ENCODE results near the gene PPFIBP1. TPM values are rescaled to one million over a fixed set of nuclear protein-coding genes. Genes with fewer than 3 reads are reported as not detected.

The PPFIBP1 gene
- total and polyA plus RNA-seq, 2 of the 4 experiments (the other 2 are of a cell fraction), result 30.4 to 72.2 TPM

DNA sequence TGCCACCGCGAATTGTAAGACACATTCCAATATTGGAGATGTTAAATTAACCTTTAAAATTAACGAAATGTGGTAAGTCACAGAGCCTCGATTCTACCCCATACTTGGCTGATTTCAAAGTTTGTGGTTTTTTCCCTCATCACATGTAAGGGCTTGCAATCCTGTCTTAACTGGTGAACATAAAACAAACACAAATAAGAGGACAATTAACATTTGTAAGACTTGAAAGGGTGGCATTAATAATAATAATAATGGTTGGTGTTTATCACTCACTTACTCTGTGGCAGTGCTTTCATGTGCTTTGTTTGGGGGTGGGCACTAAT, 26.6 kb downstream of the PPFIBP1 start:
- TF ChIP-seq RCOR1 (IDR thresholded peaks at IDR 0.05; ENCODE audit: insufficient replicate concordance, low read length), result no peak
- H3K4me2 ChIP-seq (ENCODE audit: low read depth, low read length), result peak overlapping the region; percentile 88; the same call in 1 of the 2 replicates
- H3K4ac ChIP-seq (ENCODE audit: low read depth, low read length), result peak overlapping the region; percentile 26; the same call in 1 of the 2 replicates
- H2AK5ac ChIP-seq (ENCODE audit: low read depth, low read length), result 0 out of 2 replicates have a peak overlapping the region, but pooled peaks have one; percentile 48
- H3K4me3 ChIP-seq (ENCODE audit: insufficient read depth, low read depth, low read length), result no peak overlapping the region
- no peak overlapping the region for H2BK20ac ChIP-seq (ENCODE audit: low read depth, low read length)
- H4K20me1 ChIP-seq (ENCODE audit: insufficient read depth, low read length), result 0 out of 2 replicates have a peak, but pooled peaks cover 3% of the 10 kb centered on the region
- intact Hi-C loops (cut with micrococcal nuclease) (loop anchor here (5.0 kb wide), 1 partner anchor 67 kb away; no protein-coding TSS in a partner anchor), dilution Hi-C loops (cut with HindIII; ENCODE audit: low sequenced_read_pairs, unreplicated experiment) (no loop called here), in situ Hi-C loops (cut with MboI; ENCODE audit: low sequenced_read_pairs) (no loop called here)
- ChIA-PET POLR2A (ENCODE audit: unreplicated experiment) (no interaction called here), CTCF (interaction anchor here (0.6 to 1.1 kb wide), 2 partner anchors 11 to 183 kb away, joined by 3 read pairs; no protein-coding TSS in a partner anchor)
- no CpG with 5 or more reads among the region's 4 CpGs for WGBS, 2 experiments (ENCODE audit: extremely low coverage in 2 of 2, insufficient read length in 1 of 2)
- H3K56ac ChIP-seq (ENCODE audit: extremely low read depth, insufficient read depth, low read length), result no peak overlapping the region
- peak overlapping the region; percentile 5; the same call in 1 of the 3 replicates for H2BK15ac ChIP-seq (ENCODE audit: low read depth, low read length)
- H2AFZ ChIP-seq (replicated peaks; ENCODE audit: low read length, poor library complexity), result no peak overlapping the region
- H3K23ac ChIP-seq (ENCODE audit: low read depth, low read length), result peak overlapping the region; percentile 41; the same call in 1 of the 2 replicates
- peak overlapping the region in 1 of 2 experiments; percentile 32; a peak in 1 of 4 replicates for H4K8ac ChIP-seq (ENCODE audit: low read depth in 2 of 2, low read length in 2 of 2)
- no peak overlapping the region; the same call in 1 of the 2 replicates for H4K5ac ChIP-seq (ENCODE audit: low read depth, low read length)
- H2BK5ac ChIP-seq (ENCODE audit: low read depth, low read length, poor library complexity, severe bottlenecking), result peak overlapping the region; percentile 99
- BruUV-seq (replicated peaks), result no TSS peak
- H3K9me1 ChIP-seq (ENCODE audit: insufficient read depth, low read length), result peaks cover 33% of the 10 kb centered on the region
- no peak overlapping the region for H2AK9ac ChIP-seq (replicated peaks; ENCODE audit: low read depth, low read length, poor library complexity)
- no peak overlapping the region for H3K27ac ChIP-seq (ENCODE audit: insufficient read depth, low read length)
- H3K14ac ChIP-seq (replicated peaks; ENCODE audit: low read depth, low read length), result peak overlapping the region; percentile 38
- no peak for ATAC-seq (ENCODE audit: low read depth)
- no peaks in the 10 kb centered on the region for H3K9me3 ChIP-seq (ENCODE audit: control insufficient read depth, insufficient read depth, low read length)
- H3K27me3 ChIP-seq (ENCODE audit: control insufficient read depth, insufficient read depth, low read length), result no peaks in the 10 kb centered on the region
- DNase-seq, result no peak
- H3K36me3 ChIP-seq (ENCODE audit: control insufficient read depth, insufficient read depth, low read length), result no peaks in the 10 kb centered on the region
- H4K91ac ChIP-seq (ENCODE audit: insufficient read depth, low read depth, low read length), result peak overlapping the region; percentile 27; the same call in 1 of the 2 replicates
- H2BK120ac ChIP-seq (ENCODE audit: low read depth, low read length), result 0 out of 2 replicates have a peak overlapping the region, but pooled peaks have one; percentile 9
- H3K79me1 ChIP-seq (ENCODE audit: low read depth in 1 of 2, low read length in 2 of 2), result peaks cover 25 to 94% of the 10 kb centered on the region in 2 experiments
- peaks cover 36% of the 10 kb centered on the region for H3K4me1 ChIP-seq (ENCODE audit: control insufficient read depth, insufficient read depth, low read length)
- peak overlapping the region; percentile 13; the same call in 1 of the 2 replicates for H3K18ac ChIP-seq (ENCODE audit: low read depth, low read length)
- H3K9ac ChIP-seq (ENCODE audit: low read depth, low read length), result no peak overlapping the region; the same call in 1 of the 2 replicates

All from IMR-90 (cell line).